GM19468 (cell line): ENCODE measurements around the gene RPEL1.
"Not testable (repeated sequence)": the region's sequence is repeated elsewhere in the genome, so short reads cannot be mapped to it uniquely, and the experiment has no call there.

ENCODE experiments used
- ATAC-seq: cut with Tn5 transposase; IDR thresholded peaks from one replicate; pipeline ENCODE4 v1.9.1; 2021; ENCODE audit warnings: mild to moderate bottlenecking, moderate library complexity, moderate number of reproducible peaks; ENCODE audit not compliant: unreplicated experiment; ENCODE audit errors: extremely low read depth

Gene RPEL1

GRCh38 chr10:103245587-103245986 is at the start of gene RPEL1:
Gene RPEL1, plus strand, starts transcription at chr10:103245887. Its CDS starts 110 bp downstream, at chr10:103245997.
- not testable (repeated sequence) for ATAC-seq

GRCh38 chr10:103196516-103196915 is 49.2 kb upstream of the RPEL1 start:
- ATAC-seq = no peak

GRCh38 chr10:103197174-103197573 is 48.5 kb upstream of the RPEL1 start:
- no peak for ATAC-seq

GRCh38 chr10:103197903-103198302 is 47.8 kb upstream of the RPEL1 start:
- ATAC-seq = no peak

- ATAC-seq = no peak
Observed at GRCh38 chr10:103198648-103199047, 47.0 kb upstream of the RPEL1 start.

GRCh38 chr10:103199488-103199887 is 46.2 kb upstream of the RPEL1 start:
- no peak for ATAC-seq

GRCh38 chr10:103202319-103202718 is 43.4 kb upstream of the RPEL1 start:
- ATAC-seq = no peak

- no peak for ATAC-seq
Observed at GRCh38 chr10:103203466-103203865, 42.2 kb upstream of the RPEL1 start.

GRCh38 chr10:103204353-103205255 is 41.1 kb upstream of the RPEL1 start:
- no peak for ATAC-seq

GRCh38 chr10:103205401-103205800 is 40.3 kb upstream of the RPEL1 start:
- ATAC-seq = not testable (repeated sequence)

- not testable (repeated sequence) for ATAC-seq
Observed at GRCh38 chr10:103206715-103207114, 39.0 kb upstream of the RPEL1 start.

- ATAC-seq = no peak
Observed at GRCh38 chr10:103207141-103207540, 38.5 kb upstream of the RPEL1 start.

- not testable (repeated sequence) for ATAC-seq
Observed at GRCh38 chr10:103207643-103208042, 38.0 kb upstream of the RPEL1 start.

GRCh38 chr10:103210262-103210661 is 35.4 kb upstream of the RPEL1 start:
- not testable (repeated sequence) for ATAC-seq

- ATAC-seq = no peak
Observed at GRCh38 chr10:103215601-103216000, 30.1 kb upstream of the RPEL1 start.

- not testable (repeated sequence) for ATAC-seq
Observed at GRCh38 chr10:103216362-103216761, 29.3 kb upstream of the RPEL1 start.

GRCh38 chr10:103224133-103224532 is 21.6 kb upstream of the RPEL1 start:
- ATAC-seq = no peak

- ATAC-seq = not testable (repeated sequence)
Observed at GRCh38 chr10:103224721-103225120, 21.0 kb upstream of the RPEL1 start.

GRCh38 chr10:103225939-103226338 is 19.7 kb upstream of the RPEL1 start:
- no peak for ATAC-seq

- ATAC-seq = no peak
Observed at GRCh38 chr10:103227416-103227815, 18.3 kb upstream of the RPEL1 start.

- no peak for ATAC-seq
Observed at GRCh38 chr10:103231047-103231551, 14.6 kb upstream of the RPEL1 start.
